ENCODE results near the gene CYB561A3.

The CYB561A3 gene

DNA sequence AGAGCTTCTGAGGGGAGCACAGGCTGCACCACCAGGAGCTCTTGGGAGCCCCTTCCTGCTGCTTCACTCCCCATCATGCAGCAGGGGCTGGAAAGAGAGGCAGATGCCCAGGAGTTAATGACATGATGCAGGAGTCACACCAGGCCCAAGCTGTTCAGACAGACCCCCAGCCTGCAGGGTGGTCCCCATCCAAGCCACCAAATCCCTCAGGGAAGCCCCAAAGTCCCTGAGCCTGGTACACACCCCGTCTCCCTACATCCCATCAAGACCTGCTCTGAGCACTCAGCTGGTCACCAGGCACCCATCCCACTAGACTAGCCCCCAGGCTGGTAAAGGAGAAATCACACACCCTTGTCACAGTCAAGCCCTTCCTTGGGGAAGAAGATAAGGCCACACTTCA lies 11.3 kb downstream of the CYB561A3 start:
- TF ChIP-seq, protein P1, sequence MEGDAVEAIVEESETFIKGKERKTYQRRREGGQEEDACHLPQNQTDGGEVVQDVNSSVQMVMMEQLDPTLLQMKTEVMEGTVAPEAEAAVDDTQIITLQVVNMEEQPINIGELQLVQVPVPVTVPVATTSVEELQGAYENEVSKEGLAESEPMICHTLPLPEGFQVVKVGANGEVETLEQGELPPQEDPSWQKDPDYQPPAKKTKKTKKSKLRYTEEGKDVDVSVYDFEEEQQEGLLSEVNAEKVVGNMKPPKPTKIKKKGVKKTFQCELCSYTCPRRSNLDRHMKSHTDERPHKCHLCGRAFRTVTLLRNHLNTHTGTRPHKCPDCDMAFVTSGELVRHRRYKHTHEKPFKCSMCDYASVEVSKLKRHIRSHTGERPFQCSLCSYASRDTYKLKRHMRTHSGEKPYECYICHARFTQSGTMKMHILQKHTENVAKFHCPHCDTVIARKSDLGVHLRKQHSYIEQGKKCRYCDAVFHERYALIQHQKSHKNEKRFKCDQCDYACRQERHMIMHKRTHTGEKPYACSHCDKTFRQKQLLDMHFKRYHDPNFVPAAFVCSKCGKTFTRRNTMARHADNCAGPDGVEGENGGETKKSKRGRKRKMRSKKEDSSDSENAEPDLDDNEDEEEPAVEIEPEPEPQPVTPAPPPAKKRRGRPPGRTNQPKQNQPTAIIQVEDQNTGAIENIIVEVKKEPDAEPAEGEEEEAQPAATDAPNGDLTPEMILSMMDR (IDR thresholded peaks at IDR 0.05; ENCODE audit: borderline replicate concordance, insufficient read depth, low read depth, low read length) = no peak

DNA sequence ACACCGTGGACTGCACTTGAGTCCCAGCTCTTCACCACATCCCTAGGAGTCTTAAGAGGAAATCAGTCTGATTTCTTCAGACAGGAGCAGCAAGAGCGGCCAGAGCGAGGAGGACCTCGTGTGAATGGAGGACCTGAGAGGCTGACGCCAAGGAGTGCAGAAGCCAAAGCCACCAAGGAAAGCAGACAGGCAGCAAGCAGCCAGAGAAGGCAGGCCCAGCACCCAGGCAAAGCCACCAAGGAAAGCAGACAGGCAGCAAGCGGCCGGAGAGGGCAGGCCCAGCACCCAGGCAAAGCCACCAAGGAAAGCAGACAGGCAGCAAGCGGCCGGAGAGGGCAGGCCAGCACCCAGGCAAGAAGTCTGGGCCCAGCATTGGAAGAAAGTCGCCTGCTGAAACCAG lies 11.8 kb downstream of the CYB561A3 start:
- H3K4me3 ChIP-seq (ENCODE audit: low read depth, low read length) = no peak overlapping the region
- TF ChIP-seq, protein P1 (IDR thresholded peaks at IDR 0.05; ENCODE audit: borderline replicate concordance, insufficient read depth, low read depth, low read length) = no peak

More for the DNA sequence above, 11.3 kb downstream of the CYB561A3 start:
- H3K4me3 ChIP-seq (ENCODE audit: low read depth, low read length) = no peak overlapping the region

DNA sequence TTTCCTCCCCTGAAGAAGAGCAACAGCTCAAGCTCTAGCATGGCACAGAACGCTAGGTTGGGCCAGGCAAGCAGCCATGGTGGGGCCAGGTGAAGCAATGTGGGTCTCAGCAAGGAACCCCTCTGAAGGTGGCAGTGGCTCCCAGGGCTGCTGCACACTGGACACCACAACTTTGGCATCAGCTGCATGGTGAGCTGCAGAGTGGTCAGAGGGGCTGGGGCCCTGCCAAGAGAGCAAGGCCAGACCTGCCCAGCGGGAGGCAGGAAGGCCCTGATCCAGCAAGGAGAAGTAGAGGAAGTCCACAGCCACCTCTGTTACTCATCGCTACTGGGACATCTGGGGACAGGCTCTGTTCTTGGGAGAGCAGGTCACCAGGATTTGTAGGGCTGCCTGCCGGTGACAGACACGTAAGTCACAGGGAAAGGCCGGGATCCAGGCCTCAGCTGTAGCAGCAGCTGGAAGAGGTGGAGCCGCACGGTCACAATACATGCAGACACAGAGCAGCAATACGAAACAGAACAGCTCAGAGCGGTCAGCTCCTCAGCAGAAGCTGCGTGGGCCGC lies 12.4 kb downstream of the CYB561A3 start:
- H3K4me3 ChIP-seq (ENCODE audit: low read depth, low read length) = no peak overlapping the region
- TF ChIP-seq, protein P1 (IDR thresholded peaks at IDR 0.05; ENCODE audit: borderline replicate concordance, insufficient read depth, low read depth, low read length) = no peak

DNA sequence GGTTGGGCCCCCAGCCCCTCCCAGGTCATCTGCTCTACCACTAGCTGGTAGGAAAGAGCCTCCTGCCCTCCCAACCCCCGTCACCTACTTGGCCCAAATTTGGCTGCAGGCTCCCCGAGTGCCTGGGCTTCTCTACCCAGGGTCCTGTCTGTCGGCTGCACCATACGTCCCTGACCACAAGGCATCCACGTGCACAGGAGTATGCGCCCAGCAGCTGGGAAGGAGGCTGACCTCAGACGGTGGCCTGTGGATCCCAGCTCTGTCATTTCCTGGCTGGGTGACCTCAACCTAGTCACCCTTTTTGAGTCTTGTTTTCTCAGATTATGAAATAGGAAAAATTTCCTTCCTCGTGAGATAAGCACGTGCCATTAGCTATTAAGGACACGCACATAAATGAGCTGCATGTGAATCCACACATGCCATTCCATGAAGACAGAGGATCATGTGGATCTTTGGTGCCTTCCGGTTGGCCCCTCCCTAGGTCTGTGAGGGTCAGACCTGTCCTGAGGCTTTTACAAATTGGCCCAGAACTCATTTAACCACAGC lies 13.7 kb downstream of the CYB561A3 start:
- H3K4me3 ChIP-seq (ENCODE audit: low read depth, low read length) = no peak overlapping the region

DNA sequence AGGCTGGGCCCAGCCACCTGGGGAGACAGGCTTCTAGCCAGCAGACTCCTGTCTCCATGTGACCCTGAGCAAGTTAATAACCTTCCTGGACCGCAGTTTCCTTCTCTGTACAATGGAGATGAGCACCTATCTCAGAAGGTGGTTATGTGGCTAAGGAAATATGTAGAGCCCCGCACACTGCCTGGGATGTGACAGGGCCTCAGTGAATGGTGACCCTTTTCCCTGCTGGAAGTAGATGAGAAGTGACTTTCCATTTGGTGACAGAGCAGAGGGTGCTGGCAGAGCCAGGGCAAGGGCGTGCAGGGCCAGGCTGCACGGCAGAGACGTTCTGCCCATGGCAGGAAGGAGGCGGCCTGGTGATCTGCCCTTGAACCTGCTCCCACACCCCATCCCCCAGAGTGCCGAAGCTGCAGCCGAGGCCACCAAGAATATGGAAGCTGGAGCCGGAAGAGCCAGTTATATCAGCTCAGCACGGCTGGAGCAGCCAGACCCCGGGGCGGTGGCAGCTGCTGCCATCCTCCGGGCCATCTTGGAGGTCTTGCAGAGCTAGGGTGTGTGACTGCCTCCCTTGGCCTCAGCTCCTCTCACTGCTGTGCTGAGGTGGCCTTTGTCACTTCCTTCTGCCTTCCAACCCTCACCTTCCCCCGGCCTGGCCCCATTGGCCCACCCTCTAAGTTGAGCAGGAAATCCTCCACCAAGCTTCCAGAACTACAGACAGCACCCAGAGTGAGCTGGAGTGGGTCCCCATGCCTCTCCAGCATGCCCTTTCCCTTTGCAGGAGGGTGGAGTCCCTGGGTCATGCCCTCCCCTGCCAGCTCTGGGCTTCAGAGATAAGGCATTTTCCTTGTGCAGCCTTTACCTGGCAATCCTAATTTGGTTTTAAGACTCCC lies 15.5 kb downstream of the CYB561A3 start:
- TF ChIP-seq, protein P1 (IDR thresholded peaks at IDR 0.05; ENCODE audit: borderline replicate concordance, insufficient read depth, low read depth, low read length) = no peak
- H3K4me3 ChIP-seq (ENCODE audit: low read depth, low read length) = no peak overlapping the region

More for the DNA sequence above, 13.7 kb downstream of the CYB561A3 start:
- TF ChIP-seq, protein P1 (IDR thresholded peaks at IDR 0.05; ENCODE audit: borderline replicate concordance, insufficient read depth, low read depth, low read length) = no peak

DNA sequence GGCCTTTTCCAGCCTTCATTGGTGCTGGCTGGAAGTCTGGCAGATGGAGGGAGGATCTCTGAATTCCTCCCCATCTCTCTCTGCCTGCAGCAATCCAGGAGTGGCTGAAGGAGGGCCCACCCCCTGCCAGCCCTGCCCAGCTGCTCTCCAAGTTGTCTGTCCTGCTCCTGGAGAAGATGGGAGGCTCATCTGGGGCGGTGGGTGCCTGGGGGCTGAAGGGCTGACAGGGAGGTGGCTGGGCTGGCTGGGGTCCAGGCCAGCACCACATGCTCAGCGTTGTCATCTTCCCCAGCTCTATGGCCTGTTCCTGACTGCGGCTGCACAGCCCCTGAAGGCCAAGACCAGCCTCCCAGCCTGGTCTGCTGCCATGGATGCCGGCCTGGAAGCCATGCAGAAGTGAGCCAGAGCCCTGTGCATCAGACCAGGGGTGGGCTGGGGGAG lies 16.5 kb downstream of the CYB561A3 start:
- H3K4me3 ChIP-seq (ENCODE audit: low read depth, low read length) = no peak overlapping the region
- TF ChIP-seq, protein P1 (IDR thresholded peaks at IDR 0.05; ENCODE audit: borderline replicate concordance, insufficient read depth, low read depth, low read length) = no peak
